GM18909 (cell line): ENCODE results near the gene GIPC1.
"Not testable (repeated sequence)": the region's sequence is repeated elsewhere in the genome, so short reads cannot be mapped to it uniquely, and the experiment has no call there.

ENCODE experiments used
- ATAC-seq: cut with Tn5 transposase; IDR thresholded peaks from one replicate; pipeline ENCODE4 v1.9.1; 2021; ENCODE audit warnings: mild to moderate bottlenecking; ENCODE audit not compliant: unreplicated experiment, poor library complexity

Gene GIPC1

GRCh38 chr19:14519245-14519859, 23.4 kb upstream of the GIPC1 start:
- ATAC-seq = no peak

- ATAC-seq = peak; percentile 75
Observed at GRCh38 chr19:14517840-14518505, 22.0 kb upstream of the GIPC1 start, which contains the start of gene DNAJB1. TSS of gene DNAJB1 (minus strand) at chr19:14518397. CDS start at chr19:14518349, 48 bp downstream.

- peak; percentile 2 for ATAC-seq
Observed at GRCh38 chr19:14517446-14517839, 21.5 kb upstream of the GIPC1 start.

GRCh38 chr19:14516746-14517438, 21.0 kb upstream of the GIPC1 start:
- ATAC-seq = no peak

- no peak for ATAC-seq
Observed at GRCh38 chr19:14516048-14516534, 20.2 kb upstream of the GIPC1 start.

- ATAC-seq = no peak
Observed at GRCh38 chr19:14515501-14516047, 19.6 kb upstream of the GIPC1 start.

GRCh38 chr19:14514215-14514863, 18.4 kb upstream of the GIPC1 start:
- no peak for ATAC-seq

- no peak for ATAC-seq
Observed at GRCh38 chr19:14512406-14512961, 16.6 kb upstream of the GIPC1 start.

GRCh38 chr19:14511229-14511593, 15.3 kb upstream of the GIPC1 start:
- ATAC-seq = no peak

GRCh38 chr19:14510311-14511228, 14.6 kb upstream of the GIPC1 start:
- ATAC-seq = no peak

- ATAC-seq = no peak
Observed at GRCh38 chr19:14507704-14508542, 12.0 kb upstream of the GIPC1 start.

GRCh38 chr19:14505488-14506239, 9.7 kb upstream of the GIPC1 start:
- no peak for ATAC-seq

GRCh38 chr19:14504575-14504974, 8.6 kb upstream of the GIPC1 start:
- ATAC-seq = not testable (repeated sequence)

- ATAC-seq = no peak
Observed at GRCh38 chr19:14503285-14503684, 7.4 kb upstream of the GIPC1 start.

GRCh38 chr19:14502334-14503092, 6.6 kb upstream of the GIPC1 start:
- no peak for ATAC-seq

- ATAC-seq = no peak
Observed at GRCh38 chr19:14497228-14497921, 1.4 kb upstream of the GIPC1 start.
